SK-N-SH (cell line): ENCODE measurements around the gene GTF3C1.

Source experiments
- MEF2A ChIP-seq: IDR thresholded peaks from 2 replicates; pipeline ENCODE4 v1.4.0; 2012; ENCODE audit warnings: low read depth, borderline replicate concordance
- NFIC ChIP-seq: IDR thresholded peaks from 2 replicates; pipeline ENCODE4 v1.4.0; 2012; ENCODE audit warnings: borderline replicate concordance
- POLR2AphosphoS5 ChIP-seq: IDR thresholded peaks from 2 replicates; pipeline ENCODE4 v1.6.1; 2012; ENCODE audit warnings: low read depth, low read length
- RAD21 ChIP-seq: IDR thresholded peaks from 2 replicates; pipeline ENCODE4 v1.6.1; 2012; ENCODE audit warnings: mild to moderate bottlenecking, low read length
- RFX5 ChIP-seq: IDR thresholded peaks from 2 replicates; pipeline ENCODE4 v1.6.1; 2012; ENCODE audit warnings: mild to moderate bottlenecking, improper control_type of control experiment, low read length
- RXRA ChIP-seq: IDR thresholded peaks from 2 replicates; pipeline ENCODE4 v1.4.0; 2012; ENCODE audit warnings: low read depth, mild to moderate bottlenecking, borderline replicate concordance
- TCF12 ChIP-seq: IDR thresholded peaks from 2 replicates; pipeline ENCODE4 v1.4.0; 2012
- TF ChIP-seq, protein P1 (sequence below): fragments of 200-600 bp; sonication (generic); IDR thresholded peaks from 2 replicates; pipeline ENCODE4 v1.6.1; 2017; ENCODE audit warnings: antibody characterized with exemption, mild to moderate bottlenecking, moderate library complexity
- TF ChIP-seq, protein P2 (sequence below): IDR thresholded peaks from 2 replicates; pipeline ENCODE4 v1.6.1; 2012; ENCODE audit warnings: mild to moderate bottlenecking, low read depth, low read length, moderate library complexity
- TF ChIP-seq, protein P3 (sequence below): fragments of 150-350 bp; IDR thresholded peaks from 2 replicates; pipeline ENCODE4 v1.6.1; 2017; ENCODE audit warnings: antibody characterized with exemption, low read length, low read depth, borderline replicate concordance

DNA sequence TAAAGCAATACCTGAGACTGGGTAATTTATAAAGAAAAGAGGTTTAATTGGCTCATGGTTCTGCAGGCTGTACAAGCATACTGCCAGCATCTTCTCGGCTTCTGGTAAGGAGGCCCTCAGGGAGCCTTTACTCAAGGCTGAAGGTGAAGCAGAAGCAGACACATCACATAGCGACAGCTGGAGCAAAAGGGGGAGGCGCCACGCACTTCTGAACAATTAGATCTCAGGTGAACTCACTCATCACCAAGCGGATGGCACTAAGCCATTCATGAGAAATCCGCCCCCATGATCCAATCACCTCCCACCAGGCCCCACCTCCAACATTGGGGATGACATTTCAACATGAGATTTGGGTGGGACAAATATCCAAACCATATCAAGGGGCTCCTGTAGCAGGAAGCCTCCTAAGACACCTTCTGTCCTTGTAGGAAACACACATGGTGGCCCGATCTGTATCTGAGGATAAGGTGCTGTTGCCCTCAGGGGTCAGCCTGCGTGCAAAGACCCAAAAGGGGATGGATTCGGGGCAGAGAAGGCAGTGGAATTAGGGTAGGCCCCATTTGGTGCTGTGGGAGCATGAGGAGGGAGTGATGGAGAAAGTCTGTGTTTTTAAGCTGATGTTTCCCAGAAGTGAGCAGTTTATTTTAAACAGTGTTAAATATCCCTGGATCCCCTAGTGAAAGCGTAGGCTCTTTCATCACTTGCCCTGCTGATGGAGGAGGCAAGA is 124.8 kb downstream of the GTF3C1 start:
- no peak for TF ChIP-seq RFX5
- TF ChIP-seq, protein P1, sequence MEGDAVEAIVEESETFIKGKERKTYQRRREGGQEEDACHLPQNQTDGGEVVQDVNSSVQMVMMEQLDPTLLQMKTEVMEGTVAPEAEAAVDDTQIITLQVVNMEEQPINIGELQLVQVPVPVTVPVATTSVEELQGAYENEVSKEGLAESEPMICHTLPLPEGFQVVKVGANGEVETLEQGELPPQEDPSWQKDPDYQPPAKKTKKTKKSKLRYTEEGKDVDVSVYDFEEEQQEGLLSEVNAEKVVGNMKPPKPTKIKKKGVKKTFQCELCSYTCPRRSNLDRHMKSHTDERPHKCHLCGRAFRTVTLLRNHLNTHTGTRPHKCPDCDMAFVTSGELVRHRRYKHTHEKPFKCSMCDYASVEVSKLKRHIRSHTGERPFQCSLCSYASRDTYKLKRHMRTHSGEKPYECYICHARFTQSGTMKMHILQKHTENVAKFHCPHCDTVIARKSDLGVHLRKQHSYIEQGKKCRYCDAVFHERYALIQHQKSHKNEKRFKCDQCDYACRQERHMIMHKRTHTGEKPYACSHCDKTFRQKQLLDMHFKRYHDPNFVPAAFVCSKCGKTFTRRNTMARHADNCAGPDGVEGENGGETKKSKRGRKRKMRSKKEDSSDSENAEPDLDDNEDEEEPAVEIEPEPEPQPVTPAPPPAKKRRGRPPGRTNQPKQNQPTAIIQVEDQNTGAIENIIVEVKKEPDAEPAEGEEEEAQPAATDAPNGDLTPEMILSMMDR, result no peak
- TF ChIP-seq NFIC, result no peak
- no peak for TF ChIP-seq RAD21
- no peak for TF ChIP-seq TCF12
- TF ChIP-seq POLR2AphosphoS5, result no peak
- TF ChIP-seq, protein P2, sequence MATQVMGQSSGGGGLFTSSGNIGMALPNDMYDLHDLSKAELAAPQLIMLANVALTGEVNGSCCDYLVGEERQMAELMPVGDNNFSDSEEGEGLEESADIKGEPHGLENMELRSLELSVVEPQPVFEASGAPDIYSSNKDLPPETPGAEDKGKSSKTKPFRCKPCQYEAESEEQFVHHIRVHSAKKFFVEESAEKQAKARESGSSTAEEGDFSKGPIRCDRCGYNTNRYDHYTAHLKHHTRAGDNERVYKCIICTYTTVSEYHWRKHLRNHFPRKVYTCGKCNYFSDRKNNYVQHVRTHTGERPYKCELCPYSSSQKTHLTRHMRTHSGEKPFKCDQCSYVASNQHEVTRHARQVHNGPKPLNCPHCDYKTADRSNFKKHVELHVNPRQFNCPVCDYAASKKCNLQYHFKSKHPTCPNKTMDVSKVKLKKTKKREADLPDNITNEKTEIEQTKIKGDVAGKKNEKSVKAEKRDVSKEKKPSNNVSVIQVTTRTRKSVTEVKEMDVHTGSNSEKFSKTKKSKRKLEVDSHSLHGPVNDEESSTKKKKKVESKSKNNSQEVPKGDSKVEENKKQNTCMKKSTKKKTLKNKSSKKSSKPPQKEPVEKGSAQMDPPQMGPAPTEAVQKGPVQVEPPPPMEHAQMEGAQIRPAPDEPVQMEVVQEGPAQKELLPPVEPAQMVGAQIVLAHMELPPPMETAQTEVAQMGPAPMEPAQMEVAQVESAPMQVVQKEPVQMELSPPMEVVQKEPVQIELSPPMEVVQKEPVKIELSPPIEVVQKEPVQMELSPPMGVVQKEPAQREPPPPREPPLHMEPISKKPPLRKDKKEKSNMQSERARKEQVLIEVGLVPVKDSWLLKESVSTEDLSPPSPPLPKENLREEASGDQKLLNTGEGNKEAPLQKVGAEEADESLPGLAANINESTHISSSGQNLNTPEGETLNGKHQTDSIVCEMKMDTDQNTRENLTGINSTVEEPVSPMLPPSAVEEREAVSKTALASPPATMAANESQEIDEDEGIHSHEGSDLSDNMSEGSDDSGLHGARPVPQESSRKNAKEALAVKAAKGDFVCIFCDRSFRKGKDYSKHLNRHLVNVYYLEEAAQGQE, result no peak
- TF ChIP-seq, protein P3, sequence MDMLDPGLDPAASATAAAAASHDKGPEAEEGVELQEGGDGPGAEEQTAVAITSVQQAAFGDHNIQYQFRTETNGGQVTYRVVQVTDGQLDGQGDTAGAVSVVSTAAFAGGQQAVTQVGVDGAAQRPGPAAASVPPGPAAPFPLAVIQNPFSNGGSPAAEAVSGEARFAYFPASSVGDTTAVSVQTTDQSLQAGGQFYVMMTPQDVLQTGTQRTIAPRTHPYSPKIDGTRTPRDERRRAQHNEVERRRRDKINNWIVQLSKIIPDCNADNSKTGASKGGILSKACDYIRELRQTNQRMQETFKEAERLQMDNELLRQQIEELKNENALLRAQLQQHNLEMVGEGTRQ, result no peak
- no peak for TF ChIP-seq RXRA
- TF ChIP-seq MEF2A, result no peak
